Smooth muscle cell (in vitro differentiated cells): ENCODE data around the gene KRTAP19-4. TPM values are rescaled to one million over a fixed set of nuclear protein-coding genes. Genes with fewer than 3 reads are reported as not detected.
A peak's percentile ranks its signal among the peaks of the same experiment; 100 is the strongest.

Experiments used
- DNase-seq: peaks from one replicate; lab custom pipeline; 2025; ENCODE audit not compliant: unreplicated experiment; lab: John Stamatoyannopoulos, UW
- H2AFZ ChIP-seq: fragments of 200-600 bp; sonication (generic); 2 replicates; pipeline ENCODE4 v1.6.0; 2016; ENCODE audit warnings: antibody characterized with exemption, low read depth, mild to moderate bottlenecking
- H3F3A ChIP-seq: fragments of 200-600 bp; sonication (generic); 2 replicates; pipeline ENCODE4 v1.6.0; 2017; ENCODE audit warnings: antibody characterized with exemption, low read depth
- H3K27ac ChIP-seq: fragments of 200-600 bp; sonication (generic); 2 replicates; pipeline ENCODE4 v1.5.1; 2016; ENCODE audit warnings: low read depth, mild to moderate bottlenecking
- H3K27me3 ChIP-seq: fragments of 200-600 bp; sonication (generic); 2 replicates; pipeline ENCODE4 v1.6.1; 2016; ENCODE audit warnings: low read depth, mild to moderate bottlenecking
- H3K36me3 ChIP-seq: fragments of 200-600 bp; sonication (generic); 2 replicates; pipeline ENCODE4 v1.5.1; 2016; ENCODE audit warnings: low read depth
- H3K4me1 ChIP-seq: fragments of 200-600 bp; sonication (generic); 2 replicates; pipeline ENCODE4 v1.5.1; 2016; ENCODE audit warnings: low read depth
- H3K4me2 ChIP-seq: fragments of 200-600 bp; sonication (generic); 2 replicates; pipeline ENCODE4 v1.6.0; 2016; ENCODE audit warnings: mild to moderate bottlenecking
- H3K4me3 ChIP-seq: fragments of 200-600 bp; sonication (generic); 2 replicates; pipeline ENCODE4 v1.5.1; 2016; ENCODE audit warnings: mild to moderate bottlenecking
- H3K79me2 ChIP-seq: fragments of 200-600 bp; sonication (generic); 2 replicates; pipeline ENCODE4 v1.6.0; 2016; ENCODE audit warnings: low read depth, mild to moderate bottlenecking
- H3K9ac ChIP-seq: fragments of 200-600 bp; sonication (generic); 2 replicates; pipeline ENCODE4 v1.6.0; 2016; ENCODE audit warnings: low read depth
- H3K9me3 ChIP-seq: fragments of 200-600 bp; sonication (generic); replicated peaks from 2 replicates; pipeline ENCODE4 v1.5.1; 2016; ENCODE audit warnings: low read depth
- H4K20me1 ChIP-seq: fragments of 200-600 bp; sonication (generic); 2 replicates; pipeline ENCODE4 v1.6.0; 2016; ENCODE audit warnings: low read depth
- WGBS: methylation state at CpG from one replicate; pipeline ENCODE4 v1.1.7; 2016; ENCODE audit warnings: low lambda C conversion rate; 5-methylcytosine and 5-hydroxymethylcytosine counted together
- polyA plus RNA-seq: library from polyadenylated mRNA; unstranded; fragments of >200 nt; fragmentation: Nextera tagmentation; extraction: Ambion mirVana; gene quantifications from 2 replicates; pipeline ENCODE4 v1.2.1, GENCODE V29; 2016
- total RNA-seq: library from RNA; depleted of rRNA; stranded (reverse); fragments of >200 nt; gene quantifications from 2 replicates; pipeline ENCODE4 v1.2.3, GENCODE V29; 2014
- TF ChIP-seq, protein P1 (sequence below): fragments of 200-600 bp; sonication (generic); IDR thresholded peaks from 2 replicates; pipeline ENCODE4 v1.5.1; 2017; ENCODE audit warnings: borderline replicate concordance, mild to moderate bottlenecking, antibody characterized with exemption; ENCODE audit not compliant: insufficient read depth, poor library complexity, severe bottlenecking

The KRTAP19-4 gene
- total and polyA plus RNA-seq, 2 experiments from 2014 or later = not detected

DNA sequence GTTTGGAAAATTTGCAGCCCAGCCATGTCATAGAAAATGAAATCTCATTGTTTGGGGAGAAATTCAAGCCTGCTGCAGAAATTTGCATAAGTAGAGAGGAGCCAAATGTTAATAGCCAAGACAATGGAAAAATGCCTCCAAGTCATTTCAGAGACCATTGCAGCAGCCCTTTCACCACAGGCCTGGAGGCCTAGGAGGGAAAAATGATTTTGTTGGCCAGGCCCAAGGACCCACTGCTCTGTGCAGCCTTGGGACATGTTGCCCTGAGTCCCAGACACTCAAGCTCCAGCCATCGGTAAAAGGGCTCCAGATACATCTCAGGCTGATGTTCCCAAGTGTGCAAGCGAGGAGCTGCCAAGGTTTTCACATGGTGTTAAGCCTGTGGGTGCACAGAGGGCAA is 10.8 kb downstream of the KRTAP19-4 start:
- DNase-seq = no peak
- Histone ChIP-seq H3K4me2 (no peak overlapping the region), H3F3A (no peaks in the 10 kb centered on the region), H3K4me3 (no peak overlapping the region), H3K27ac (no peak overlapping the region), H4K20me1 (no peaks in the 10 kb centered on the region), H3K79me2 (no peaks in the 10 kb centered on the region), H2AFZ (no peak overlapping the region), H3K9ac (no peak overlapping the region), H3K36me3 (no peaks in the 10 kb centered on the region), H3K4me1 (no peaks in the 10 kb centered on the region), H3K27me3 (no peaks in the 10 kb centered on the region), H3K9me3 (no peaks in the 10 kb centered on the region)
- WGBS = 73% methylated on average over 2 of the region's 2 CpGs
- TF ChIP-seq, protein P1, sequence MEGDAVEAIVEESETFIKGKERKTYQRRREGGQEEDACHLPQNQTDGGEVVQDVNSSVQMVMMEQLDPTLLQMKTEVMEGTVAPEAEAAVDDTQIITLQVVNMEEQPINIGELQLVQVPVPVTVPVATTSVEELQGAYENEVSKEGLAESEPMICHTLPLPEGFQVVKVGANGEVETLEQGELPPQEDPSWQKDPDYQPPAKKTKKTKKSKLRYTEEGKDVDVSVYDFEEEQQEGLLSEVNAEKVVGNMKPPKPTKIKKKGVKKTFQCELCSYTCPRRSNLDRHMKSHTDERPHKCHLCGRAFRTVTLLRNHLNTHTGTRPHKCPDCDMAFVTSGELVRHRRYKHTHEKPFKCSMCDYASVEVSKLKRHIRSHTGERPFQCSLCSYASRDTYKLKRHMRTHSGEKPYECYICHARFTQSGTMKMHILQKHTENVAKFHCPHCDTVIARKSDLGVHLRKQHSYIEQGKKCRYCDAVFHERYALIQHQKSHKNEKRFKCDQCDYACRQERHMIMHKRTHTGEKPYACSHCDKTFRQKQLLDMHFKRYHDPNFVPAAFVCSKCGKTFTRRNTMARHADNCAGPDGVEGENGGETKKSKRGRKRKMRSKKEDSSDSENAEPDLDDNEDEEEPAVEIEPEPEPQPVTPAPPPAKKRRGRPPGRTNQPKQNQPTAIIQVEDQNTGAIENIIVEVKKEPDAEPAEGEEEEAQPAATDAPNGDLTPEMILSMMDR = no peak

DNA sequence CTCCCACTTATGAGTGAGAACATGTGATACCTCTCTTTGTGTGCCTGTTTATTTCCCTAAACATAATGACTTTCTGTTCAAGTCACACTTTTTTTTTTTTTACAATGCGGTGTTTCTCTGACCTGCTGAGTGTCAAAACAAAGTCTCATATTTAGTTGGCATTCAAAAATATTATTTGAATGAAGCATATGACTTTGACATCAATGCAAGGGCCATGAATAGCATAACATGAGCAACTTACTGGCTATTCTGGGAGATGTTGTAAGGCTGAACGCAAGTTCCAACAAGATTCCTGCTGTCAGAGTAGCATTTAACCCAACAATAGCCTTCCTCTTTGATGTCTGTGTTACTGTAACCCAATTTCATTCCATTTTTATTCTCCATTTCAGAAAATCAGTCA is 14.8 kb downstream of the KRTAP19-4 start:
- Histone ChIP-seq H3K36me3 (no peaks in the 10 kb centered on the region), H2AFZ (no peak overlapping the region), H3K79me2 (no peaks in the 10 kb centered on the region), H3F3A (no peaks in the 10 kb centered on the region), H3K4me3 (no peak overlapping the region), H3K4me2 (no peak overlapping the region), H3K27me3 (no peaks in the 10 kb centered on the region), H3K4me1 (no peaks in the 10 kb centered on the region), H3K9ac (no peak overlapping the region), H3K9me3 (no peaks in the 10 kb centered on the region), H4K20me1 (no peaks in the 10 kb centered on the region), H3K27ac (no peak overlapping the region)
- 71% methylated on average over 2 of the region's 2 CpGs for WGBS
- TF ChIP-seq, protein P1 = no peak
- no peak for DNase-seq

DNA sequence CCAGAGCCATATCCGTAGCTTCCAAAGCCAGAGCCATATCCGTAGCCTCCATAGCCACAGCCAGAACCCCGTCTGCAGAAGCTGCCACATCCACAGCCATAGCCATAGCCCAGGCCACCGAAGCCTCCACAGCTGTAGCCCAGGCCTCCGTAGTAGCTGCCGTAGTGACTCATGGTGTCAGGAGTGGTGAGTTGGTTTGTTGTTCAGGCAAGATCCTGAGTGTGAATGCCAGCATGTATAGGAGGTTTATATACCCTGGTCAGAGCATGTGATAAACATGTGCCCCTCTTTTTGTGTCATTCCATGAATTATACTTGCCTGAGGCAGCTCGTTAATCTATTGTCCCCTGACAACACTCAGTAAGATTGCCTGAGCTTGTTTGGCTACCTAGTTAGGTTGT is 16.8 kb downstream of the KRTAP19-4 start, which contains the start of gene KRTAP19-1:
Gene KRTAP19-1, minus strand, starts transcription at position 223 of the 400 bp plus-strand sequence. Its CDS starts 50 bp downstream, at position 173.
- Histone ChIP-seq H3K9me3 (no peaks in the 10 kb centered on the region), H3K4me3 (no peak within 1 kb of the TSS), H4K20me1 (no peaks in the 10 kb centered on the region), H3F3A (no peaks in the 10 kb centered on the region), H3K27me3 (no peaks in the 10 kb centered on the region), H3K4me1 (no peaks in the 10 kb centered on the region), H2AFZ (no peak within 1 kb of the TSS), H3K9ac (no peak within 1 kb of the TSS), H3K4me2 (no peak within 1 kb of the TSS), H3K36me3 (no peaks in the 10 kb centered on the region), H3K27ac (no peak within 1 kb of the TSS), H3K79me2 (no peaks in the 10 kb centered on the region)
- TF ChIP-seq, protein P1 = no peak
- DNase-seq = no peak
- 80% methylated on average over 7 of the region's 7 CpGs for WGBS

DNA sequence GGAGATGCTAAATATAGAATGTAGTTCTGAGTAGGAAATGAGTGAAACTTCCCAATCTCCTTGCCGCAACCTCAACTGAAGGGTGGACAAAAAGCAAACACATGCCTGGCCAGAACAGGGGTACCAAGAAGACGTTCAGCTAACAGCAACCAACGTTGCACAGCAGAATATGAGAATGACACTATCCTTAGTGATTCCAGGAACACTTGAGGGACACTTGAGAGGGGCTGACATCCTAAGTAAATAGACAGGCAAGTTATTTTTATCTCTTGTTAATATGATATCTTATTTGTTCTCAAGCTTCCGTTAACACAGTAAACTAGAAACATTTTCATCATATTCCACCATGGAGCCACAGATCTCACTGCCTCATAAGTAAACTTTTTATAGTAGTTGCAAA is 17.7 kb downstream of the KRTAP19-4 start:
- Histone ChIP-seq H4K20me1 (no peaks in the 10 kb centered on the region), H3K9me3 (no peaks in the 10 kb centered on the region), H3F3A (no peaks in the 10 kb centered on the region), H3K4me2 (no peak overlapping the region), H3K9ac (no peak overlapping the region), H3K27ac (peak overlapping the region; percentile 70), H3K4me1 (no peaks in the 10 kb centered on the region), H3K27me3 (no peaks in the 10 kb centered on the region), H3K36me3 (no peaks in the 10 kb centered on the region), H3K4me3 (no peak overlapping the region), H2AFZ (no peak overlapping the region), H3K79me2 (no peaks in the 10 kb centered on the region)
- no peak for DNase-seq
- TF ChIP-seq, protein P1 = no peak
- 77% methylated on average over 4 of the region's 4 CpGs for WGBS
